HEK293 (cell line): ENCODE results near the gene MRPL14.

ENCODE experiments used
- SP7 ChIP-seq: fragments of 450-650 bp; formaldehyde crosslinking; IDR thresholded peaks from 2 replicates; pipeline ENCODE4 v1.5.1; 2016; ENCODE audit warnings: missing biosample characterization, missing genetic modification characterization
- TF ChIP-seq, protein P1 (sequence below): fragments of 450-650 bp; formaldehyde crosslinking; IDR thresholded peaks from 2 replicates; pipeline ENCODE4 v1.5.1; 2016; ENCODE audit warnings: missing biosample characterization, missing genetic modification characterization
- TF ChIP-seq, protein P2 (sequence below): fragments of 450-650 bp; formaldehyde crosslinking; IDR thresholded peaks from 2 replicates; pipeline ENCODE4 v1.5.1; 2016; ENCODE audit warnings: missing biosample characterization, missing genetic modification characterization
- TF ChIP-seq, protein P3 (sequence below): fragments of 450-650 bp; formaldehyde crosslinking; IDR thresholded peaks from 2 replicates; pipeline ENCODE4 v1.5.1; 2016; ENCODE audit warnings: missing biosample characterization, missing genetic modification characterization

DNA sequence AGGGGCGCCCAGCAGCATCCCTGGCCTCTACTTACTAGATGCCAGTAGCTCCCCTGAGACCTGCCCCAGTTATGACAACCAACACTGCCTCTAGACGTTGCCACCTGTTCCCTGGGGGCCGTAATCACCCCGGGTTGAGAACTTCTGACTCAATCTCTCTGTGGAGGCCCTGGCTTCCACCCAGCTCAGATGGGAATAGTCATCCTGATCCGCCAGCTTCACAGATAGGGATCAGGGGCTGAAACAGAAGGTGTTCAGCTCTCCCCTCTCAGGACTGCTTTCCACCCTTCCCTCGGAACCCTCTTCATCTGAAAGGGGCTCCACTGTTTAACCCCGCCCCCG lies 34.7 kb upstream of the MRPL14 start:
- TF ChIP-seq, protein P1, sequence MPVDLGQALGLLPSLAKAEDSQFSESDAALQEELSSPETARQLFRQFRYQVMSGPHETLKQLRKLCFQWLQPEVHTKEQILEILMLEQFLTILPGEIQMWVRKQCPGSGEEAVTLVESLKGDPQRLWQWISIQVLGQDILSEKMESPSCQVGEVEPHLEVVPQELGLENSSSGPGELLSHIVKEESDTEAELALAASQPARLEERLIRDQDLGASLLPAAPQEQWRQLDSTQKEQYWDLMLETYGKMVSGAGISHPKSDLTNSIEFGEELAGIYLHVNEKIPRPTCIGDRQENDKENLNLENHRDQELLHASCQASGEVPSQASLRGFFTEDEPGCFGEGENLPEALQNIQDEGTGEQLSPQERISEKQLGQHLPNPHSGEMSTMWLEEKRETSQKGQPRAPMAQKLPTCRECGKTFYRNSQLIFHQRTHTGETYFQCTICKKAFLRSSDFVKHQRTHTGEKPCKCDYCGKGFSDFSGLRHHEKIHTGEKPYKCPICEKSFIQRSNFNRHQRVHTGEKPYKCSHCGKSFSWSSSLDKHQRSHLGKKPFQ, result no peak
- TF ChIP-seq, protein P2, sequence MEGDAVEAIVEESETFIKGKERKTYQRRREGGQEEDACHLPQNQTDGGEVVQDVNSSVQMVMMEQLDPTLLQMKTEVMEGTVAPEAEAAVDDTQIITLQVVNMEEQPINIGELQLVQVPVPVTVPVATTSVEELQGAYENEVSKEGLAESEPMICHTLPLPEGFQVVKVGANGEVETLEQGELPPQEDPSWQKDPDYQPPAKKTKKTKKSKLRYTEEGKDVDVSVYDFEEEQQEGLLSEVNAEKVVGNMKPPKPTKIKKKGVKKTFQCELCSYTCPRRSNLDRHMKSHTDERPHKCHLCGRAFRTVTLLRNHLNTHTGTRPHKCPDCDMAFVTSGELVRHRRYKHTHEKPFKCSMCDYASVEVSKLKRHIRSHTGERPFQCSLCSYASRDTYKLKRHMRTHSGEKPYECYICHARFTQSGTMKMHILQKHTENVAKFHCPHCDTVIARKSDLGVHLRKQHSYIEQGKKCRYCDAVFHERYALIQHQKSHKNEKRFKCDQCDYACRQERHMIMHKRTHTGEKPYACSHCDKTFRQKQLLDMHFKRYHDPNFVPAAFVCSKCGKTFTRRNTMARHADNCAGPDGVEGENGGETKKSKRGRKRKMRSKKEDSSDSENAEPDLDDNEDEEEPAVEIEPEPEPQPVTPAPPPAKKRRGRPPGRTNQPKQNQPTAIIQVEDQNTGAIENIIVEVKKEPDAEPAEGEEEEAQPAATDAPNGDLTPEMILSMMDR, result no peak
- TF ChIP-seq, protein P3, sequence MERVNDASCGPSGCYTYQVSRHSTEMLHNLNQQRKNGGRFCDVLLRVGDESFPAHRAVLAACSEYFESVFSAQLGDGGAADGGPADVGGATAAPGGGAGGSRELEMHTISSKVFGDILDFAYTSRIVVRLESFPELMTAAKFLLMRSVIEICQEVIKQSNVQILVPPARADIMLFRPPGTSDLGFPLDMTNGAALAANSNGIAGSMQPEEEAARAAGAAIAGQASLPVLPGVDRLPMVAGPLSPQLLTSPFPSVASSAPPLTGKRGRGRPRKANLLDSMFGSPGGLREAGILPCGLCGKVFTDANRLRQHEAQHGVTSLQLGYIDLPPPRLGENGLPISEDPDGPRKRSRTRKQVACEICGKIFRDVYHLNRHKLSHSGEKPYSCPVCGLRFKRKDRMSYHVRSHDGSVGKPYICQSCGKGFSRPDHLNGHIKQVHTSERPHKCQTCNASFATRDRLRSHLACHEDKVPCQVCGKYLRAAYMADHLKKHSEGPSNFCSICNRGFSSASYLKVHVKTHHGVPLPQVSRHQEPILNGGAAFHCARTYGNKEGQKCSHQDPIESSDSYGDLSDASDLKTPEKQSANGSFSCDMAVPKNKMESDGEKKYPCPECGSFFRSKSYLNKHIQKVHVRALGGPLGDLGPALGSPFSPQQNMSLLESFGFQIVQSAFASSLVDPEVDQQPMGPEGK, result no peak
- no peak for TF ChIP-seq SP7
